HEK293 (cell line): ENCODE data around the gene SPTA1.

Experiments used
- CTCF ChIA-PET: fragments of 350-600 bp; formaldehyde crosslinking; extraction: SDS; loops from one replicate; lab custom pipeline; 2021; ENCODE audit warnings: antibody characterized with exemption; lab: Yijun Ruan, JAX
- POLR2A ChIA-PET: fragments of 300-600 bp; formaldehyde crosslinking; extraction: SDS; loops from one replicate; lab custom pipeline; 2020; ENCODE audit warnings: antibody characterized with exemption, inconsistent platforms; lab: Yijun Ruan, JAX
- H3K27ac ChIP-seq: fragments of 200-500 bp; sonication (Bioruptor generic); 2 replicates; pipeline ENCODE4 v1.5.1; 2014; ENCODE audit warnings: low read depth, low read length, control low read depth, inconsistent platforms; ENCODE audit errors: extremely low read depth
- H3K36me3 ChIP-seq, 2 experiments: fragments of 200-500 bp in 1 of 2; sonication (Bioruptor generic) in 1 of 2; 1 replicate in 1 of 2; 2 replicates in 1 of 2; pipeline ENCODE4 v1.5.1; 2014 to 2017; ENCODE audit warnings: inconsistent platforms in 2 of 2, low read length in 2 of 2; ENCODE audit not compliant: control insufficient read depth in 2 of 2, insufficient read depth in 1 of 2
- H3K4me1 ChIP-seq: fragments of 200-500 bp; sonication (Bioruptor generic); 2 replicates; pipeline ENCODE4 v1.5.1; 2014; ENCODE audit warnings: mild to moderate bottlenecking, low read length, inconsistent platforms; ENCODE audit not compliant: control insufficient read depth, insufficient read depth
- H3K4me3 ChIP-seq: 2 replicates; pipeline ENCODE4 v1.5.1; 2011; ENCODE audit warnings: low read depth, mild to moderate bottlenecking, control low read depth, low read length, moderate library complexity
- H3K9me3 ChIP-seq: fragments of 200-500 bp; sonication (Bioruptor generic); 2 replicates; pipeline ENCODE4 v1.5.1; 2014; ENCODE audit warnings: low read depth, low read length, inconsistent platforms; ENCODE audit not compliant: control insufficient read depth, insufficient read depth
- KLF16 ChIP-seq: fragments of 450-650 bp; formaldehyde crosslinking; IDR thresholded peaks from 2 replicates; pipeline ENCODE4 v1.5.1; 2017; ENCODE audit warnings: missing biosample characterization, missing genetic modification characterization
- KLF8 ChIP-seq: fragments of 450-650 bp; formaldehyde crosslinking; IDR thresholded peaks from 2 replicates; pipeline ENCODE4 v1.5.1; 2016; ENCODE audit warnings: missing biosample characterization, missing genetic modification characterization
- MEIS1 ChIP-seq: sonication (generic); formaldehyde crosslinking; IDR thresholded peaks from 2 replicates; pipeline ENCODE4 v1.8.1; 2022; ENCODE audit warnings: missing genetic modification reagents, mild to moderate bottlenecking, borderline replicate concordance
- ZBTB17 ChIP-seq: fragments of 450-650 bp; formaldehyde crosslinking; IDR thresholded peaks from 2 replicates; pipeline ENCODE4 v1.5.1; 2016; ENCODE audit warnings: missing biosample characterization, missing genetic modification characterization
- ZNF132 ChIP-seq: fragments of 450-650 bp; formaldehyde crosslinking; IDR thresholded peaks from 2 replicates; pipeline ENCODE4 v1.5.1; 2017; ENCODE audit warnings: missing biosample characterization, missing genetic modification characterization, borderline replicate concordance
- ZNF157 ChIP-seq: fragments of 450-650 bp; formaldehyde crosslinking; IDR thresholded peaks from 2 replicates; pipeline ENCODE4 v1.5.1; 2016; ENCODE audit warnings: missing biosample characterization, missing genetic modification characterization
- ZNF202 ChIP-seq: fragments of 450-650 bp; formaldehyde crosslinking; IDR thresholded peaks from 2 replicates; pipeline ENCODE4 v1.5.1; 2016; ENCODE audit warnings: missing biosample characterization, missing genetic modification characterization, borderline replicate concordance
- ZNF292 ChIP-seq: fragments of 450-650 bp; formaldehyde crosslinking; IDR thresholded peaks from 2 replicates; pipeline ENCODE4 v1.5.1; 2016; ENCODE audit warnings: low read depth, missing biosample characterization, missing genetic modification characterization, borderline replicate concordance
- ZNF354C ChIP-seq: fragments of 450-650 bp; formaldehyde crosslinking; IDR thresholded peaks from 2 replicates; pipeline ENCODE4 v1.5.1; 2016; ENCODE audit warnings: missing biosample characterization, missing genetic modification characterization, low read depth, borderline replicate concordance
- ZNF416 ChIP-seq: fragments of 450-650 bp; formaldehyde crosslinking; IDR thresholded peaks from 2 replicates; pipeline ENCODE4 v1.5.1; 2016; ENCODE audit warnings: missing biosample characterization, missing genetic modification characterization
- ZNF558 ChIP-seq: fragments of 450-650 bp; formaldehyde crosslinking; IDR thresholded peaks from 2 replicates; pipeline ENCODE4 v1.5.1; 2016; ENCODE audit warnings: missing biosample characterization, missing genetic modification characterization
- ZNF580 ChIP-seq: fragments of 450-650 bp; formaldehyde crosslinking; IDR thresholded peaks from 2 replicates; pipeline ENCODE4 v1.5.1; 2016; ENCODE audit warnings: missing biosample characterization, missing genetic modification characterization
- ZNF596 ChIP-seq: fragments of 450-650 bp; IDR thresholded peaks from 2 replicates; pipeline ENCODE4 v1.5.0; 2018; ENCODE audit warnings: missing biosample characterization, mild to moderate bottlenecking, missing genetic modification characterization, moderate library complexity
- ZNF677 ChIP-seq: fragments of 450-650 bp; IDR thresholded peaks from 2 replicates; pipeline ENCODE4 v1.5.0; 2018; ENCODE audit warnings: missing biosample characterization, mild to moderate bottlenecking, missing genetic modification characterization, moderate library complexity
- ZNF692 ChIP-seq: fragments of 450-650 bp; formaldehyde crosslinking; IDR thresholded peaks from 2 replicates; pipeline ENCODE4 v1.5.1; 2016; ENCODE audit warnings: missing biosample characterization, missing genetic modification characterization
- ZNF768 ChIP-seq: fragments of 450-650 bp; formaldehyde crosslinking; IDR thresholded peaks from 2 replicates; pipeline ENCODE4 v1.5.1; 2018; ENCODE audit warnings: missing biosample characterization, mild to moderate bottlenecking, missing genetic modification characterization
- ZNF785 ChIP-seq: fragments of 450-650 bp; formaldehyde crosslinking; IDR thresholded peaks from 2 replicates; pipeline ENCODE4 v1.5.1; 2016; ENCODE audit warnings: missing biosample characterization, missing genetic modification characterization
- ZNF791 ChIP-seq: fragments of 450-650 bp; formaldehyde crosslinking; IDR thresholded peaks from 2 replicates; pipeline ENCODE4 v1.5.1; 2016; ENCODE audit warnings: missing biosample characterization, missing genetic modification characterization
- ZSCAN23 ChIP-seq: fragments of 450-650 bp; formaldehyde crosslinking; IDR thresholded peaks from 2 replicates; pipeline ENCODE4 v1.5.1; 2016; ENCODE audit warnings: missing biosample characterization, missing genetic modification characterization
- ZXDB ChIP-seq: fragments of 450-650 bp; formaldehyde crosslinking; IDR thresholded peaks from 2 replicates; pipeline ENCODE4 v1.5.1; 2016; ENCODE audit warnings: missing biosample characterization, missing genetic modification characterization
- TF ChIP-seq, protein P1 (sequence below): fragments of 450-650 bp; formaldehyde crosslinking; conservative IDR thresholded peaks from 2 replicates; pipeline ENCODE4 v1.5.1; 2016; ENCODE audit warnings: low read depth, missing biosample characterization, missing genetic modification characterization
- TF ChIP-seq, protein P2 (sequence below): sonication (generic); formaldehyde crosslinking; IDR thresholded peaks from 2 replicates; pipeline ENCODE4 v1.8.1; 2022; ENCODE audit warnings: mild to moderate bottlenecking, moderate library complexity, missing genetic modification reagents

Gene SPTA1

GRCh38 chr1:158652721-158653334 lies 33.7 kb downstream of the SPTA1 start (continued):
- TF ChIP-seq ZNF558 (tag by site-specific recombination): no peak
- no peak for TF ChIP-seq ZNF157
- no peak for TF ChIP-seq ZNF292 (tag by site-specific recombination)
- no peak for TF ChIP-seq ZNF596 (tag by site-specific recombination)

- no peaks in the 10 kb centered on the region for H3K36me3 ChIP-seq
- ChIA-PET POLR2A (no interaction called here), CTCF (no interaction called here)
- no peak overlapping the region for H3K27ac ChIP-seq
- H3K9me3 ChIP-seq: no peaks in the 10 kb centered on the region
- no peak overlapping the region for H3K4me3 ChIP-seq
- H3K4me1 ChIP-seq: no peaks in the 10 kb centered on the region
- TF ChIP-seq ZNF677 (tag by site-specific recombination) (no peak), ZXDB (tag by site-specific recombination) (no peak), ZNF202 (tag by site-specific recombination) (no peak), ZNF580 (tag by site-specific recombination) (no peak), ZNF791 (no peak), ZNF354C (tag by site-specific recombination) (no peak), KLF16 (tag by site-specific recombination) (no peak), ZSCAN23 (tag by site-specific recombination) (no peak), KLF8 (tag by site-specific recombination) (no peak)
- TF ChIP-seq, protein P1, sequence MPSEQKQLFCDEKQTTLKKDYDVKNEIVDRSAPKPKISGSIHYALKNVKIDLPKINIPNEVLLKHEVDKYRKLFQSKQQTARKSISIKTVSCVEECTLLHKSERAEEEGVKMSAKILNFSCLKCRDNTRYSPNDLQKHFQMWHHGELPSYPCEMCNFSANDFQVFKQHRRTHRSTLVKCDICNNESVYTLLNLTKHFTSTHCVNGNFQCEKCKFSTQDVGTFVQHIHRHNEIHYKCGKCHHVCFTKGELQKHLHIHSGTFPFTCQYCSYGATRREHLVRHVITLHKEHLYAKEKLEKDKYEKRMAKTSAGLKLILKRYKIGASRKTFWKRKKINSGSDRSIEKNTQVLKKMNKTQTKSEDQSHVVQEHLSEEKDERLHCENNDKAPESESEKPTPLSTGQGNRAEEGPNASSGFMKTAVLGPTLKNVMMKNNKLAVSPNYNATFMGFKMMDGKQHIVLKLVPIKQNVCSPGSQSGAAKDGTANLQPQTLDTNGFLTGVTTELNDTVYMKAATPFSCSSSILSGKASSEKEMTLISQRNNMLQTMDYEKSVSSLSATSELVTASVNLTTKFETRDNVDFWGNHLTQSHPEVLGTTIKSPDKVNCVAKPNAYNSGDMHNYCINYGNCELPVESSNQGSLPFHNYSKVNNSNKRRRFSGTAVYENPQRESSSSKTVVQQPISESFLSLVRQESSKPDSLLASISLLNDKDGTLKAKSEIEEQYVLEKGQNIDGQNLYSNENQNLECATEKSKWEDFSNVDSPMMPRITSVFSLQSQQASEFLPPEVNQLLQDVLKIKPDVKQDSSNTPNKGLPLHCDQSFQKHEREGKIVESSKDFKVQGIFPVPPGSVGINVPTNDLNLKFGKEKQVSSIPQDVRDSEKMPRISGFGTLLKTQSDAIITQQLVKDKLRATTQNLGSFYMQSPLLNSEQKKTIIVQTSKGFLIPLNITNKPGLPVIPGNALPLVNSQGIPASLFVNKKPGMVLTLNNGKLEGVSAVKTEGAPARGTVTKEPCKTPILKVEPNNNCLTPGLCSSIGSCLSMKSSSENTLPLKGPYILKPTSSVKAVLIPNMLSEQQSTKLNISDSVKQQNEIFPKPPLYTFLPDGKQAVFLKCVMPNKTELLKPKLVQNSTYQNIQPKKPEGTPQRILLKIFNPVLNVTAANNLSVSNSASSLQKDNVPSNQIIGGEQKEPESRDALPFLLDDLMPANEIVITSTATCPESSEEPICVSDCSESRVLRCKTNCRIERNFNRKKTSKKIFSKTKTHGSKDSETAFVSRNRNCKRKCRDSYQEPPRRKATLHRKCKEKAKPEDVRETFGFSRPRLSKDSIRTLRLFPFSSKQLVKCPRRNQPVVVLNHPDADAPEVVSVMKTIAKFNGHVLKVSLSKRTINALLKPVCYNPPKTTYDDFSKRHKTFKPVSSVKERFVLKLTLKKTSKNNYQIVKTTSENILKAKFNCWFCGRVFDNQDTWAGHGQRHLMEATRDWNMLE (tag by site-specific recombination): no peak
These were observed 37.5 kb downstream of the SPTA1 start for GRCh38 chr1:158649052-158649451.

DNA sequence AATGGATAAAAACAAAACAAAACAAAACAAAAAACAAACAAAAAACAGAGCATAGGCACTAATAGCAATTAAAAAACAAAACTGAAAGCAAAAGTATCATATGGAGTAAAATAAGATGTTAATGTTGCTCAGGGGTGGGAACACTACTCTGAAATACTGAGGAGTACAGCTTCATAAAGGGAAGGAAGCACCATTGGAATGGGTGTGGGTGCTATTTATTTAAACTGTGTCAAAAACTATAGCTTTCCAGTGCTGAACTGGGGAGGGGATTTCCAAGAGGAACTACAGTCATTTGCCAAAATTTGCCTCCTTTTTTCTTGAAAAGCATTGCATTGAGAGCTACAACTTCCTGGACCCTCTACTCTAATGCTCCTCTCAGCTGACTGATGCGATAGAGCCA lies 40.0 kb downstream of the SPTA1 start:
- H3K4me3 ChIP-seq: no peak overlapping the region
- H3K36me3 ChIP-seq: no peaks in the 10 kb centered on the region
- CTCF ChIA-PET: no interaction called here
- TF ChIP-seq ZNF132 (tag by site-specific recombination): no peak
- H3K9me3 ChIP-seq: no peaks in the 10 kb centered on the region
- POLR2A ChIA-PET: no interaction called here
- no peaks in the 10 kb centered on the region for H3K4me1 ChIP-seq
- H3K27ac ChIP-seq: no peak overlapping the region

GRCh38 chr1:158644449-158644848 lies 42.1 kb downstream of the SPTA1 start:
- CTCF ChIA-PET: interaction anchor here (0.6 kb wide), 1 partner anchor 139 kb away, joined by 3 read pairs; no protein-coding TSS in a partner anchor
- no peaks in the 10 kb centered on the region for H3K9me3 ChIP-seq
- H3K4me3 ChIP-seq: no peak overlapping the region
- no peaks in the 10 kb centered on the region for H3K36me3 ChIP-seq
- POLR2A ChIA-PET: no interaction called here
- H3K4me1 ChIP-seq: no peaks in the 10 kb centered on the region
- H3K27ac ChIP-seq: no peak overlapping the region
- no peak for TF ChIP-seq MEIS1
- TF ChIP-seq, protein P2, sequence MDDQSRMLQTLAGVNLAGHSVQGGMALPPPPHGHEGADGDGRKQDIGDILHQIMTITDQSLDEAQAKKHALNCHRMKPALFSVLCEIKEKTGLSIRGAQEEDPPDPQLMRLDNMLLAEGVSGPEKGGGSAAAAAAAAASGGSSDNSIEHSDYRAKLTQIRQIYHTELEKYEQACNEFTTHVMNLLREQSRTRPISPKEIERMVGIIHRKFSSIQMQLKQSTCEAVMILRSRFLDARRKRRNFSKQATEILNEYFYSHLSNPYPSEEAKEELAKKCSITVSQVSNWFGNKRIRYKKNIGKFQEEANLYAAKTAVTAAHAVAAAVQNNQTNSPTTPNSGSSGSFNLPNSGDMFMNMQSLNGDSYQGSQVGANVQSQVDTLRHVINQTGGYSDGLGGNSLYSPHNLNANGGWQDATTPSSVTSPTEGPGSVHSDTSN (CRISPR knock-in tag): no peak
- TF ChIP-seq ZNF785 (tag by site-specific recombination): no peak
- TF ChIP-seq ZNF692: no peak
- no peak for TF ChIP-seq ZBTB17
- no peak for TF ChIP-seq ZNF416 (tag by site-specific recombination)
- TF ChIP-seq ZNF768 (tag by site-specific recombination): no peak
